GM10847 (cell line): ENCODE results near the gene PPM1E.

Experiments
- POLR2A ChIP-seq: IDR thresholded peaks from 2 replicates; pipeline ENCODE4 v1.6.1; 2011; ENCODE audit not compliant: insufficient read length; ENCODE audit errors: extremely low read depth

Gene PPM1E

DNA sequence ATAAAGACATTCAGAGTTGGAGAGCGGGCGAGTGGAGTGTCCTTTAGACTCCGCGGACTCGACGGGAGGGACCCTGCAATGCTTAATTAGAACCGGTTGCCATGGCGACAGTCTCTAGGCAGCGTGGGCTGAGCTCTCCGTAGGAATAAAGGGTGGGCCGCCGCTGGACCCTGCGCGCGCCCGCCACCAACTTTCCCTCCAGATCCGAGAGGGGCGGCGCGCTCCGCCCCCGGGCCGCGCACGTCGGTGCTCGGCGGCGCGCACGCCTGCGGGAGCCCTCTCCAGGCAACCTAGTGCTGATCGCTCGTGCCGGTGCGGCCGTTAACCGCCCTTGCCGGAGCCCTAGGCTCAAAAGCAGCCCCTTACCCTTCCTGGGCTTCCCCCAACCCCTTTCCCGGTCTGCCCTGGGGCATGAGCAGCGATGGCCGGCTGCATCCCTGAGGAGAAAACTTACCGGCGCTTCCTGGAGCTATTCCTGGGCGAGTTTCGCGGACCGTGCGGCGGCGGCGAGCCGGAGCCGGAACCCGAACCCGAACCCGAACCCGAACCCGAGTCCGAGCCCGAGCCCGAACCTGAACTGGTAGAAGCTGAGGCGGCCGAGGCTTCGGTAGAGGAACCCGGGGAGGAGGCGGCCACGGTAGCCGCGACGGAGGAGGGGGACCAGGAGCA is at the start of gene PPM1E:
Gene PPM1E (plus strand): TSS at position 278 of the 669 bp plus-strand sequence.
- TF ChIP-seq POLR2A: no peak

DNA sequence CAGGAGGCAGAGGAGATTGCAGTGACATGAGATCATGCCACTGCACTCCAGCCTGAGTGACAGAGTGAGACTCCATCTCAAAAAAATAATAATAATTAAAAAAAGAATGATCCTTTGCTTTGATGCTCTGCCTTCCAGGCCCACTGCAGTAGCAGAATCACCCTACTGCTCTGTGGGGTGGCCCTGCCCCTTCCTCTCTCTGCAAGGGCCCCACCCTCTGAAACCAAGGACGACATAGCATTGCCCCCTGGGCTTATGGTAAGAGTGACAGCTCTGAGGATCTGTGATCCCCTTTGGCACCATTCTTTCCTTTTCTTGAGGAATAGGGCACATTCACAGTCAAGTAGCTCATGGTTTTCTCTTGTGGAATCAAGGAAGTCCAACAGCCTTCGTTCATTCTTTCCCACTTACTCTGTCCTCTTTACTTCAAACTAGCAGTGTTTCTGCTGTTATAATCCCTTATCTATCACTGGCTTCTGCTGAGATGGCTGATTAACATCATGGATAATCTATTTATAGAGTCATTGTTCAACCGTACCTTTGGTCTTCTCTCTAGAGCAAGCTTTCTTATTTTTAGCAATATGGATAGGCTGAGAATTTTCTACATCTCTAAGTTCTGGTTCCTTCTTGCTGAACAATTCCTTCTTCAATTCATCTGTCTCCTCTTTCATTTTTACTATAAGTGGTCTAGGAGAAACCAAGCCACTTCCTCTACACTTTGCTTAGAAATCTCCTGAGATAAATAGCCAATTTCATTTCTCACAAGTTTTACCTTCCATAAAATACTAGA is 49.1 kb upstream of the PPM1E start:
- no peak for TF ChIP-seq POLR2A

DNA sequence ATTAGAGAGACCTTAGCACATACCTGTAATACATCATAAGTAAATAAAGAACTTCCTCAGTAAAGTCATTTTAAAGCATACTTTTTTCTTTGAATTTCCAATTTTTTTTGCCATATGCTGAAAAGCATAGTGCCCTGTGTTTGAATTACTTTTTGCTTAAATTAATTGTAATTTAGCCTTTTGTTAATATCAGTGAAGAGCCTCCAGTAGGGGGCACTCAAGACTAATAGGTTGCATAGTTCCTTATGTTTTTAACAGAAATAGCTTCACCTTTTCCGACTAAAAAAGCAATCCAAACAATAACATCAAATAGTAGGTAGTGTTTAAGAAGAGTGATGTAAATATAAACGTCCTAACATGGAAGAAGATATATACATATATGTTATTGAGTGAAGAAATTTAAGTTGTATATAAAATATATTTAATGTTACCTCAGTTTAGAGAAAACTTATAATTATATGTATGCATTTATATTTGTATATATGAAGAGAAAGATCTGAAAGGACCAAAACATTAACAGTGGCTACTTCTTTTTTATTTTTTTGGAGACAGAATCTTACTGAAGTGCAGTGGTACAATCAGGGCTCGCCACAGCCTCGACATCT is 44.6 kb upstream of the PPM1E start:
- TF ChIP-seq POLR2A: no peak

DNA sequence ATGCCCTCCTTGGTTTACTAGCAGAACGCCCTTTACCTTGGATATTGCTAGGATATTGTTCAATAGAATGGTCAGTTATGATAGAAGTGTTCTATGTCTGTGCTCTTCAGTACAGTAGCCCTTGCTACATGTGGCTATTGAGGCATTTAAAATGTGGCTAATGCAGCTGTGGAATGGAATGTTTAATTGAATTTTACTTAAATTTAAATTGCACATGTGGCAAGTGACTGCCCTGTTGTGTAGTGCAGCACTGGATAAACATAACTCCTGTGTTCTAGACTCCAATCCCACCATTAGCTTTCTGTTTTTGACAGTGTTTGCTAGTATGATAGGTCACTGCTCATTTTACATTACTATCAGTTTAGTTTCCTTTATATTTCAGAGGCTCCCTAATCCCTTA is 33.4 kb upstream of the PPM1E start:
- no peak for TF ChIP-seq POLR2A

DNA sequence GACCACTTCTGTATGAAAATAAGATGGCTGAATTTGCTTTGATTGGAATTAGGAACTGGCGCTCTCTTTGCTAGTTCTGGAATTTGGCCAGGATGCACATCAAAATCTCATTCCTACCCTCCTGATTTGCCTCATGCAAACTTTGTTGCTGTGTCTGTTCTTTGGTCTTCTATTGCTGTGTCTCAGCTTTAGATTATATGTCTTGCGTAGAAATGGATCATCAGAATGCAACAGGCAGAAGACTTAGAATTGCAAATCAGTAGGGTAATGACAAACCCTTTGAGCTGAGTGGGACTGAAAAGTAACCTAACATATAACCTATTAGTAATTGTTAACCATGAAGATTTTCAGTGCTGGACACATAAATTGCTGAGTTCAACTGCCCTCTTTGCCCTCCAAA is 33.0 kb upstream of the PPM1E start:
- no peak for TF ChIP-seq POLR2A

DNA sequence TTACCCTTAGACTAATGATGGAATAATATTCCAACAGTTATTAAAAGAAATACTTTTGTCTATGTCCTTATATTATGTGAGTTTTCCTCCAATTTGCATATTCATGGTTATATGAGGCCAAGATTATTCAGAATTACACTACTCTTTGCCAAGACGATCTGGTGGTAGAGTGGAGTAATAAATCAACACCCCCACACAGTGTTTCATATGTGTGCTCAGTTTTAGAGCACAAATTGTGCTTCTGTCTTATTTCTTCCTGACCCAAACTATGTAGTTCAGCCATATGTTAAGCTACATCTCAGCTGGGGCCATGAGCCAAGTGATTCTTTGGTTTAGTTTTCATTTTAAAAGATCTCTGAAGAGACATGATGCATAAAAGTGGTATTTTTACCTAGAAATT is 26.9 kb upstream of the PPM1E start:
- TF ChIP-seq POLR2A: no peak

DNA sequence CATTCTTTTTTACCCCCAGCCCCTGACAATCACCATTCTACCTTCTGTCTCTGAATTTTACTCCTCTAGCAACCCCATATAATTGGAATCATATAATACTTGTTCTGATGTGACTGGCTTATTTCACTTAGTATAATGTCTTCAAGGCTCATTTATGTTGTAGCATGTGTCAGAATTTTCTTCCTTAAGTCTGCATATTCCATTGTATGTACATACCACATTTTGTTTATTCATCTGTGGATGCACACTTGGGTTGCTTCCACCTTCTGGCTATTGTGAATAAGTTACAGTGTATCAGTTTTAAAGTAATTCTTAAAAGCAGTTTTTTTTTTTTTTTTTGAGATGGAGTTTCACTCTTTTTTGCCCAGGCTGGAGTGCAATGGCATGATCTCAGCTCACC is 24.7 kb upstream of the PPM1E start:
- TF ChIP-seq POLR2A: no peak

DNA sequence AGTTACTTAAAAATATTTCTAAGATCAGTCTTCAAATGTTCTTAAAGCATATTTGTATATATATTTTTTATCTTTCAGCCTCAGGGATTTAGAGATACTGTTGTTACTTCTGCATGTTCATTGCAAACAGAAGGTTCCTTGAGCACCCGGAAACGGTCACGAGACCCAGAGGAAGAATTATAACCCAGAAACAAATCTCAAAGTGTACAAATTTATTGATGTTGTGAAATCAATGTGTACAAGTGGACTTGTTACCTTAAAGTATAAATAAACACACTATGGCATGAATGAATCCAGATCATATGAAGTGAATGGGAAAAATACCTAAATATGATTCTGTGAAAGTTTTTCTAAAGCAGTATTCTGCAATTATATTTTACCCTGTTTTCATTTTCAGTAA is 21.6 kb upstream of the PPM1E start:
- no peak for TF ChIP-seq POLR2A

DNA sequence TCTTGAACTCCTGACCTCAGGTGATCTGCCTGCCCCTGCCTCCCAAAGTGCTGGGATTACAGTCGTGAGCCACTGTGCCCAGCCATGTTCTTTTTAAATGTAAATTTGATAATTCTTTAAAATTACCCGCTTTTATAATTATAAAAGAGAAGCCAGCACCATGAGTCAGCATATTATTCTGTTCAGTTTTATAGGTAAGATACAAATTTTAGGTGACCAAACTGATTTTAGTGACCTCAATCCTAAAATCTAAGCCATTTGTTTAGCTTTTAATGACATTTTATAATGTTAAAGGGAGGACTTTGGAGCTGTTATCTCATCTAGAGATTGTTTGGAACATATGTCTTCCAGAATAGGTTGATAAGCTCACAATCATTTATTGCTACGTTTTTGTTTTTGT is 20.8 kb upstream of the PPM1E start:
- TF ChIP-seq POLR2A: no peak

DNA sequence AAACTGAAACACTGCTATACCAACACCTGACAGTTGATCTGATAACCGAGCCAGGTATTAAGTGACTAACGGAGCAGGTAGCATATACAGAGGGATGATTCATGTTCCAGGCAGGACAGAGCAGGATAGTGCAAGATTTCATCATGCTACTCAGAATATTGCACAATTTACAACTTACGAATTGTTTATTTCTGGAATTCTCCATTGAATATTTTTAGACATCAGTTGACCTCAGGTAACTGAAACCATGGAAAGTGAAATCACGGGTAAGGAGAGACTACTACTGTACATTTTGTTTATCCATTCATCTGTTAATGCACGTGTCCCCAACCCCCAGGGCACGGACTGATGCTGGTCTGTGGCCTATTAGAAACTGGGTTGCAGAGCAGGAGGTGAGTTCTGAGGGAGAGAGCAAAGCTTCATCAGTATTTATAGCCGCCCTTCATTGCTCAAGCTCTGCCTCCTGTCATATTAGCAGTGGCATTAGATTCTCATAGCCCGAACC is 14.5 kb upstream of the PPM1E start:
- TF ChIP-seq POLR2A: no peak

DNA sequence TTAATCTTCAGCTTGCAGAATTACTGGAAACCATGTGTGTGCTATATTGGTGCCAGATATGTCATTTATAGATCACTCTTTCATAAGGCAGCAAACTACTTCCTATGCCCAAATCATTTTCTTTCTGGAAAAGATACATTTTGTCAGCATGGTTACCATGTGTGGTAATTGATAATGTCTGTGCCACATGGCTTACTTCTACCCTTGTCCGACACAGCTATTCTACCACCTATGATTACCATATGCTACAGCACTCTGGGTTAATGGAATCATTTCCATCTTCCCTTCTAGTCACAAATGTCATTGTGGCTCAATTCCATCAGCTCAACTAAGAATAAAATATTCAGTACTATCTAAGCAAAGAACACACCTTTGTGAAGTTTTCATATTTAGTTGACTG is 8.0 kb upstream of the PPM1E start:
- TF ChIP-seq POLR2A: no peak

DNA sequence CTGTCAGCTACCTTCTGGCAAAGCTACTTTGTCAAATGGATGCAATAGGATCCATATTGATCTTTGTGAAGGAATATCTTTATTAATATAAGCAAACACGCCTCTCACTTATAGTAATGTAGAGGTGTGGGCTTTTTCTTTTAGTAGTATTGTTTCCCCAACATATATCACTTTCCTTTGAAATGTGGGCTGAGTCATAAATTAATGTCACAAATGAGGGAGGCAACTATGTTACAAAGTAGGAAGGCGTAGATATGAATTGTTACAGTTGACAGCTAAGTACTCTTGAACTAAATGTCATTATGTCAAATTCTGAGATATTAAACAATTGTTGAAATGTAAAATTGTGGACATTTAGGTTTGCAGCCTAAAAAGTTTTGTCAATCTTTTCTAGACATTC is 2.6 kb upstream of the PPM1E start:
- TF ChIP-seq POLR2A: no peak

DNA sequence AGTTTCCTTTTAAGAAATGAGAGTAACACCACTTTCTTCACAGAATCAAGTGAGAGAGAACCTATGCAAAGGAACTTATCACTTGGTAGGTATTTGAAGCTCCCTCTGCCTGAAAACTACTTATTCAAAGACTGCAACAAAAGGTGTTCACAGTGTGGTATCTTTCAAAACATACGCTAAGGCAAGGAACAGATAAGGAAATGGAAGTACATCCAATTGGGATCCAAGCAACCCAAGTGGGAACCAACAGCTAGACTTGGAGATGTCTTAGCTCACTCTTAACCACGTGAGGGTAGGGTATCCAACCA is 431 bp upstream of the PPM1E start:
- no peak for TF ChIP-seq POLR2A

DNA sequence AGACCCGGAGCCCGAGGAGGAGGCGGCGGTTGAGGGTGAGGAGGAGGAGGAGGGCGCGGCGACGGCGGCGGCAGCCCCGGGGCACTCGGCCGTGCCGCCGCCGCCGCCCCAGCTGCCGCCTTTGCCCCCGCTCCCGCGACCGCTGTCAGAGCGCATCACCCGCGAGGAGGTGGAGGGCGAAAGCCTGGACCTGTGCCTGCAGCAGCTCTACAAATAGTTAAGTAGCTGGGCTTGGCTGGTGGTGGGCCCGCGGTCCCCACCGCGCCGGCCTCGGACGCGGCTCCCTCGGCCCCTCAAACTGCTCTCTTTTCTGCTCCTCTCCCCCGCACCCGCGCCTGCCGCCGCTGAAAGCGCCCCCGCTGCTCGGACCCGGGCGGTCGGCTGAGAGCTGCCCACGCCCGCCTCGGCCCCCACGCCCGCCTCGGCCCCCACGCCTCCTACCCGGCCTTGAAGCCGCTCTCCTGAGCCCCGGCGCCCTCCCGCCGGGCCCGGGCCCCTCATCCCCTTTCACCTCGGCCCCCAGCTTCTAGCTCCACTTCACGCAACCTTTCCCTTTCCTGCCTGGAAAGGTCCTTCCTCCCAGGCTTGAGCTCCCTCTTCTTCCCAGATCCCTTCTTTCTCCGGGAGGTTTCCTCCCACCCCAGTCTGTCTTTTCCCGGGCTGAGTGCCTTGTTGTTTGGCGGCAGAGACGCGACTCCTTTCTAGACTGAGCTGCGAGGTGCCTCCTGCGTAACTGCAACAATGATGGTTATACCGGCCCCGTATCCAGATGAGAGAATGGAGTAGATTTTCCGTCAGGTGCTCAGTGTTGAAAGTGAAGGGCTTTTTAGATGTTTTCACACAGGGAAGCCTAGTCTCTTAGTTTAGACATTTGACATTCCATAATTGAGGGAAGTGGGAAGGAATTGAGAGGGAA is 850 bp downstream of the PPM1E start:
- no peak for TF ChIP-seq POLR2A

DNA sequence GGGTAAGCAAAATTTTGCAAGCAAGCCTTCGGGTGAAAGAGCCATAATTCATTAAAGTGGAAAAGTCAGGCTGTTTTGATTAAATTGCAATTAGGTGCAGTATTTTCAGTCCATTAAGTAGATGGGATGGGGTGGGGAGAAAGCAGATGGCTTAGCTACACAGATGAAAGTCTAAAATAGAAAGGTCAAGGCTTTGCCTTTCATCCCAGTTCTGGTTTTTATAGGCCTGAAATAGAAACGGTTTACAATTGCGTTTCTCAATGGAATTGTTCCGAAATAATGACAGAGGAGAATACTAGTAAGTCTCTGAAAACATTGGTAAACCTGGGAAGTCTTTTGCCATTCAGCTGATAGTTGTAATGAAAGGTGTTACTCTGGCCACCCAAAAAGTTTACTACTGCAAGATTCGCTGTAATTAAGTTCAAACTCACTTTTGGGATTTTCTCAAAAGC is 1.5 kb downstream of the PPM1E start:
- no peak for TF ChIP-seq POLR2A
